ENCODE measurements around the gene NEMP2.
"Not testable (repeated sequence)": the region's sequence is repeated elsewhere in the genome, so short reads cannot be mapped to it uniquely, and the experiment has no call there.

DNA sequence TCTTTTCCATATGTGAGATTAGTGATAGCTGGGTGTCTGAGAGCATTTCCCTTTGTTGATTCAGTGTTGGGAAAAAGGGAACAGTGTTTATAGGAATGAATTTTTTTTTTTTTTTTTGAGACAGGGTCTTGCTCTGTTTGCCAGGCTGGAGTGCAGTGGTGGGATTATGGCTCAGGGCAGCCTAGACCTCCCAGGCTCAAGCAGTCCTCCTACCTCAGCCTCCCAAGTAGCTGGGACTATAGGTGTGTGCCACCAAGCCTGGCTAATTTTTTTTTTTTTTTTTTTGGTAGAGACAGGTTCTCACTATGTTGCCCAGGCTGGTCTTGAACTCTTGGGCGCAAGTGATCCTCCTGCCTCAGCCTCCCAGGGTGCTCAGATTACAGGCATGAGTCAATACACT is 66.2 kb downstream of the NEMP2 start:
- TF ChIP-seq POLR2A, EP300, POLR2AphosphoS5 (IDR thresholded peaks at IDR 0.05): not testable (repeated sequence)
- TF ChIP-seq, protein P1, sequence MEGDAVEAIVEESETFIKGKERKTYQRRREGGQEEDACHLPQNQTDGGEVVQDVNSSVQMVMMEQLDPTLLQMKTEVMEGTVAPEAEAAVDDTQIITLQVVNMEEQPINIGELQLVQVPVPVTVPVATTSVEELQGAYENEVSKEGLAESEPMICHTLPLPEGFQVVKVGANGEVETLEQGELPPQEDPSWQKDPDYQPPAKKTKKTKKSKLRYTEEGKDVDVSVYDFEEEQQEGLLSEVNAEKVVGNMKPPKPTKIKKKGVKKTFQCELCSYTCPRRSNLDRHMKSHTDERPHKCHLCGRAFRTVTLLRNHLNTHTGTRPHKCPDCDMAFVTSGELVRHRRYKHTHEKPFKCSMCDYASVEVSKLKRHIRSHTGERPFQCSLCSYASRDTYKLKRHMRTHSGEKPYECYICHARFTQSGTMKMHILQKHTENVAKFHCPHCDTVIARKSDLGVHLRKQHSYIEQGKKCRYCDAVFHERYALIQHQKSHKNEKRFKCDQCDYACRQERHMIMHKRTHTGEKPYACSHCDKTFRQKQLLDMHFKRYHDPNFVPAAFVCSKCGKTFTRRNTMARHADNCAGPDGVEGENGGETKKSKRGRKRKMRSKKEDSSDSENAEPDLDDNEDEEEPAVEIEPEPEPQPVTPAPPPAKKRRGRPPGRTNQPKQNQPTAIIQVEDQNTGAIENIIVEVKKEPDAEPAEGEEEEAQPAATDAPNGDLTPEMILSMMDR (IDR thresholded peaks at IDR 0.05), result not testable (repeated sequence)
